Glutamatergic neuron (in vitro differentiated cells): ENCODE data around the gene CCDC85B. TPM values are rescaled to one million over a fixed set of nuclear protein-coding genes. Genes with fewer than 3 reads are reported as not detected.

Experiments used
- DNase-seq: peaks from one replicate; pipeline ENCODE4 v3.0.0; 2022
- H3K27ac Mint-ChIP-seq: one replicate; pipeline ENCODE4 v1.8.0; 2020; ENCODE audit warnings: mild to moderate bottlenecking, mixed read lengths, inconsistent platforms; ENCODE audit not compliant: unreplicated experiment
- H3K27me3 Mint-ChIP-seq: one replicate; pipeline ENCODE4 v1.8.0; 2020; ENCODE audit warnings: mild to moderate bottlenecking, moderate library complexity, mixed read lengths, inconsistent platforms; ENCODE audit not compliant: unreplicated experiment
- H3K36me3 Mint-ChIP-seq: one replicate; pipeline ENCODE4 v1.8.0; 2020; ENCODE audit warnings: mild to moderate bottlenecking, mixed read lengths, inconsistent platforms; ENCODE audit not compliant: unreplicated experiment
- H3K4me1 Mint-ChIP-seq: one replicate; pipeline ENCODE4 v1.8.0; 2020; ENCODE audit warnings: mild to moderate bottlenecking, low read depth, mixed read lengths, inconsistent platforms; ENCODE audit not compliant: unreplicated experiment
- H3K4me3 Mint-ChIP-seq: one replicate; pipeline ENCODE4 v1.8.0; 2020; ENCODE audit warnings: mild to moderate bottlenecking, mixed read lengths, inconsistent platforms; ENCODE audit not compliant: unreplicated experiment
- H3K9me3 Mint-ChIP-seq: one replicate; pipeline ENCODE4 v1.8.0; 2020; ENCODE audit warnings: mild to moderate bottlenecking, moderate library complexity, mixed read lengths, inconsistent platforms; ENCODE audit not compliant: unreplicated experiment
- CTCF ChIP-seq: fragments of 200-600 bp; sonication (generic); IDR thresholded peaks from one replicate; pipeline ENCODE4 v1.5.0; 2021; ENCODE audit not compliant: partially characterized antibody, unreplicated experiment
- total RNA-seq: library from RNA; stranded (reverse); fragmentation: NEBNext Ultra II Directional; extraction: Animal tissue kit (Norgen Biotek cat#: 25700); gene quantifications from one replicate; pipeline ENCODE4 v1.2.1, GENCODE V29; 2021; ENCODE audit not compliant: unreplicated experiment

The CCDC85B gene
- total RNA-seq, 1 donor from 2014 or later: 23.6 TPM

- Mint-ChIP-seq H3K27ac (peak overlapping the region; percentile 83), H3K4me1 (peaks cover 8% of the 10 kb centered on the region), H3K36me3 (peaks cover 4% of the 10 kb centered on the region), H3K4me3 (peak overlapping the region; percentile 93), H3K9me3 (peaks cover 32% of the 10 kb centered on the region), H3K27me3 (peaks cover 37% of the 10 kb centered on the region)
- DNase-seq: no peak
- no peak for TF ChIP-seq CTCF
These were observed 29.3 kb upstream of the CCDC85B start for GRCh38 chr11:65861165-65861505.

DNA sequence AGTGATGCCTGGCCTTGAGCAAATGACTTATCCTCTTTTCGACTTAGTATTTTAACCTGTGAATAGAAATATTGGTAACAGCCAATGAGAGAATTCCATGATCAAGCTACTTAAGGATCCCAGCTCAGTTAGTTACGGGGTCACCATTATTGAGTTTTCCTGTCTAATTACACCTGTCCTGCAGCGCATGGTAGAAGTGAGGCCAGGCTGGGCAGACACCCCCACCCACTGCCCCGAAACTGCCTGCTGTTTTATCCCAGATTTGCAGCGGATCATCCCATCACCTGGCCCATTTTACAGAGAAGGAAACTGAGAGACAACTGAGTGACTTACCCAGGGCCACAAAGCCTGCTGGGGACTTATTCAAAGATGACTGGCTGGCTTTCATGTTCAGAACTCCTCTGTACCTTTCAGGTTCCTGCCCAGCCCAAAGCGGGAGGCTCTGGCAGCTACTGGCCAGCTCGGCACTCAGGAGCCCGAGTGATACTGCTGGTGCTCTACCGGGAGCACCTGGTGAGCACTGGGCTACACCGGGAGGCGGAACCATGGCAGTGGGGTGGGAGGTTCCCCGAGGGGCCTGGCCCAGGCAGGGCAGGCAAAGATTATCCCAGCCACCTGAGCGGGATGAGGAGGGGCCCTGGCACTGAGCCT is 28.8 kb upstream of the CCDC85B start:
- Mint-ChIP-seq H3K27me3 (peaks cover 32% of the 10 kb centered on the region), H3K36me3 (peaks cover 4% of the 10 kb centered on the region), H3K4me1 (peaks cover 3% of the 10 kb centered on the region), H3K9me3 (peaks cover 27% of the 10 kb centered on the region), H3K4me3 (peak overlapping the region; percentile 93), H3K27ac (peak overlapping the region; percentile 83)
- no peak for DNase-seq
- TF ChIP-seq CTCF: no peak

GRCh38 chr11:65862191-65862735 is 28.2 kb upstream of the CCDC85B start:
- no peak overlapping the region for H3K4me3 Mint-ChIP-seq
- TF ChIP-seq CTCF: no peak
- H3K36me3 Mint-ChIP-seq: peaks cover 4% of the 10 kb centered on the region
- DNase-seq: no peak
- H3K4me1 Mint-ChIP-seq: peaks cover 5% of the 10 kb centered on the region
- peaks cover 25% of the 10 kb centered on the region for H3K9me3 Mint-ChIP-seq
- H3K27ac Mint-ChIP-seq: peak overlapping the region; percentile 62
- peaks cover 33% of the 10 kb centered on the region for H3K27me3 Mint-ChIP-seq

GRCh38 chr11:65862941-65863888 is 27.3 kb upstream of the CCDC85B start:
- Mint-ChIP-seq H3K9me3 (peaks cover 24% of the 10 kb centered on the region), H3K4me3 (no peak overlapping the region), H3K27me3 (peaks cover 35% of the 10 kb centered on the region), H3K4me1 (peaks cover 7% of the 10 kb centered on the region), H3K27ac (peak overlapping the region; percentile 62), H3K36me3 (peaks cover 4% of the 10 kb centered on the region)
- no peak for DNase-seq
- TF ChIP-seq CTCF: no peak
